Erythroblast (primary cell): ENCODE measurements around the gene PDZRN3.

Experiments used
- GATA1 ChIP-seq: IDR thresholded peaks from 2 replicates; pipeline ENCODE4 v1.6.1; 2011; ENCODE audit warnings: low read depth, mild to moderate bottlenecking, control low read depth, low read length, moderate library complexity
- POLR2A ChIP-seq: IDR thresholded peaks from 2 replicates; pipeline ENCODE4 v1.6.1; 2011; ENCODE audit warnings: mild to moderate bottlenecking, low read length

DNA sequence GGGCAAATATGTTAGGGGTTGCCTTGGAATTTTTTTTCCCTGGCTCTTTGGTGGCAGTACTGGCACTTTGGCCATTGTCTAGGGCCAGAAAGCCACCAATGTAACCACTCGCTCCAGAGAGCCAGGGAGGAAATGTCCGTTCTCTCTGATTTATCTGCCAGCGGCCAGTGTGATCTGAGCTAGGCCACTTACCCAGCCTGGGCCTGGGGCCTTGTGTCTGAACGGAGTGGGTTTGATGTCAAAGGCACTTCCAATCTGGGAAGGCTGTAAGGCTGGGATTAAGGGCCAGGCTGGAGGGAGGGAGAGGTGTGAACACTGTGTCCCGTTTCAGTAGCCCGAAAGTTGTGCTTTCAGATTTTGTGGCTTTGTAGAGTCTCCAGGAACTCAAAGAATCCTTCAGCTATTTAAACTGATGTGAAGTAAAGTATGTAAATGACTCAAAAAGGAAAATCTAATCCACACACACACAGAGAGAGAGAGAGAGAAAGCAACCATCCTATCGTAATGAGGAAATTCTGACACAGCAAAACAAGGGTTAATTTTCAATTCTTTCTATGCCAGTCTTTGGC, 271.0 kb downstream of the PDZRN3 start:
- TF ChIP-seq POLR2A (no peak), GATA1 (no peak)
